ENCODE results near the gene NTHL1. TPM values are rescaled to one million over a fixed set of nuclear protein-coding genes. Genes with fewer than 3 reads are reported as not detected.
A peak's percentile ranks its signal among the peaks of the same experiment; 100 is the strongest.

The NTHL1 gene
- total RNA-seq, 4 donors from 2014 or later, result 14.9 to 28.8 (median 19.9) TPM

- TF ChIP-seq, protein P1, sequence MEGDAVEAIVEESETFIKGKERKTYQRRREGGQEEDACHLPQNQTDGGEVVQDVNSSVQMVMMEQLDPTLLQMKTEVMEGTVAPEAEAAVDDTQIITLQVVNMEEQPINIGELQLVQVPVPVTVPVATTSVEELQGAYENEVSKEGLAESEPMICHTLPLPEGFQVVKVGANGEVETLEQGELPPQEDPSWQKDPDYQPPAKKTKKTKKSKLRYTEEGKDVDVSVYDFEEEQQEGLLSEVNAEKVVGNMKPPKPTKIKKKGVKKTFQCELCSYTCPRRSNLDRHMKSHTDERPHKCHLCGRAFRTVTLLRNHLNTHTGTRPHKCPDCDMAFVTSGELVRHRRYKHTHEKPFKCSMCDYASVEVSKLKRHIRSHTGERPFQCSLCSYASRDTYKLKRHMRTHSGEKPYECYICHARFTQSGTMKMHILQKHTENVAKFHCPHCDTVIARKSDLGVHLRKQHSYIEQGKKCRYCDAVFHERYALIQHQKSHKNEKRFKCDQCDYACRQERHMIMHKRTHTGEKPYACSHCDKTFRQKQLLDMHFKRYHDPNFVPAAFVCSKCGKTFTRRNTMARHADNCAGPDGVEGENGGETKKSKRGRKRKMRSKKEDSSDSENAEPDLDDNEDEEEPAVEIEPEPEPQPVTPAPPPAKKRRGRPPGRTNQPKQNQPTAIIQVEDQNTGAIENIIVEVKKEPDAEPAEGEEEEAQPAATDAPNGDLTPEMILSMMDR (IDR thresholded peaks at IDR 0.05), result no peak
- no peak for TF ChIP-seq POLR2A (IDR thresholded peaks at IDR 0.05)
- no peaks in the 10 kb centered on the region for H3K27me3 ChIP-seq
- H3K4me3 ChIP-seq, result no peak overlapping the region
- H3K4me1 ChIP-seq, result no peaks in the 10 kb centered on the region
- peaks cover 0 to 84% (median 0%) of the 10 kb centered on the region in 3 donors for H3K36me3 ChIP-seq
- H3K27ac ChIP-seq, result no peak overlapping the region
- no peak for DNase-seq
- H3K9me3 ChIP-seq, result no peaks in the 10 kb centered on the region
Observed at GRCh38 chr16:2060346-2060745, 12.7 kb upstream of the NTHL1 start.

DNA sequence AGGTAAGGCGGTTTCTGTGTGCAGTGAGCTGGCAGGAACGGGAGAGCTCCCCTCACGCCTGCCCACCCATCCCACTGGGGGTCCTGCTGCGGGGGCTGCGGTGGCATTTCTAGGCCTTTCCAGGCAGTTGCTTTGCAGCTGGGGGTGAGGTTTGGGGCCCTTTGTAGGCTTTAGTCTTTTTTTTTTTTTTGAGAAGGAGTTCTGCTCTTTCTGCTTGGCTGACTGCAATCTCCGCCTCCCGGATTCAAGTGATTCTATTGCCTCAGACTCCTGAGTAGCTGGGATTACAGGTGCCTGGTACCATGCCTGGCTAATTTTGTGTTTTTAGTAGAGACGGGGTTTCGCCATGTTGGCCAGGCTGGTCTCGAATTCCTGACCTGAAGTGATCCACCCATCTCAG, 11.2 kb upstream of the NTHL1 start:
- Histone ChIP-seq H3K27me3 (no peaks in the 10 kb centered on the region), H3K4me3 (no peak overlapping the region), H3K27ac (no peak overlapping the region), H3K4me1 (peaks cover 0 to 5% (median 0%) of the 10 kb centered on the region in 4 donors), H3K36me3 (peaks cover 0 to 85% (median 0%) of the 10 kb centered on the region in 3 donors), H3K9me3 (no peaks in the 10 kb centered on the region)
- TF ChIP-seq, protein P1 (IDR thresholded peaks at IDR 0.05), result no peak
- no peak for TF ChIP-seq POLR2A (IDR thresholded peaks at IDR 0.05)
- no peak for DNase-seq

DNA sequence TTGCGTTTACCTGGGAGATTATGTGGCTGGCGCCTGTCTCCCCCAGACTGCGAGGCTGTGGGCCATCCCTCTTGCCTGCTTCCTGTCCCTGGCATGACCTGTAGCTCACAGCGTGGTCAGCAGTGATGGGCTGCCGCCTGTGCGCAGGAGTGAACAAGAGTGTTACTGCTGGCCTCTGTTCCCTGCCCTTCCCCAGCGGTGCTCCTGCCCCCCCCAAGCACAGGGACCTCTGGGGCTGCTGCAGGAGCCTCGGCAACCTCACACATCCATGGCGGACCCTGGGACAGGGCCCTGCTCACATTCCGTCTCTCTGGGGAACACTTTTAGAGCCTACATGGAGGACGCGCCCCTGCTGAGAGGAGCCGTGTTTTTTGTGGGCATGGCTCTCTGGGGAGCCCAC, 10.8 kb upstream of the NTHL1 start:
- Histone ChIP-seq H3K4me1 (peaks cover 0 to 5% (median 0%) of the 10 kb centered on the region in 4 donors), H3K4me3 (no peak overlapping the region), H3K27me3 (no peaks in the 10 kb centered on the region), H3K9me3 (no peaks in the 10 kb centered on the region), H3K27ac (no peak overlapping the region), H3K36me3 (peaks cover 0 to 85% (median 0%) of the 10 kb centered on the region in 3 donors)
- DNase-seq, result no peak
- TF ChIP-seq POLR2A (IDR thresholded peaks at IDR 0.05), result no peak
- TF ChIP-seq, protein P1 (IDR thresholded peaks at IDR 0.05), result no peak

- Histone ChIP-seq H3K36me3 (peaks cover 0 to 84% (median 0%) of the 10 kb centered on the region in 3 donors), H3K27ac (no peak overlapping the region), H3K4me1 (peaks cover 0 to 5% (median 0%) of the 10 kb centered on the region in 4 donors), H3K9me3 (no peaks in the 10 kb centered on the region), H3K27me3 (no peaks in the 10 kb centered on the region), H3K4me3 (no peak overlapping the region)
- TF ChIP-seq, protein P1 (IDR thresholded peaks at IDR 0.05), result no peak
- no peak for TF ChIP-seq POLR2A (IDR thresholded peaks at IDR 0.05)
- no peak for DNase-seq
Observed at GRCh38 chr16:2057438-2057837, 9.8 kb upstream of the NTHL1 start.

GRCh38 chr16:2056681-2057407, 9.2 kb upstream of the NTHL1 start:
- DNase-seq, result no peak
- no peaks in the 10 kb centered on the region for H3K9me3 ChIP-seq
- H3K4me3 ChIP-seq, result no peak overlapping the region
- H3K27me3 ChIP-seq, result no peaks in the 10 kb centered on the region
- H3K36me3 ChIP-seq, result peaks cover 0 to 84% (median 0%) of the 10 kb centered on the region in 3 donors
- H3K27ac ChIP-seq, result no peak overlapping the region
- TF ChIP-seq, protein P1 (IDR thresholded peaks at IDR 0.05), result peak in 1 of 6 experiments; percentile 11
- no peak for TF ChIP-seq POLR2A (IDR thresholded peaks at IDR 0.05)
- H3K4me1 ChIP-seq, result peaks cover 0 to 5% (median 0%) of the 10 kb centered on the region in 4 donors

All from Peyer's patch (tissue), 4 donors.